Right atrium auricular region (tissue), 2 donors: ENCODE results near the gene RSPO1. TPM values are rescaled to one million over a fixed set of nuclear protein-coding genes. Genes with fewer than 3 reads are reported as not detected.

Source experiments
- DNase-seq: peaks from one replicate; pipeline ENCODE4 v3.0.0-alpha.2; 2019; ENCODE audit warnings: low spot score
- H3K27ac ChIP-seq, 2 donors: fragments of 200-600 bp; sonication (generic); 1 replicate in 1 of 2; 2 replicates in 1 of 2; pipeline ENCODE4 v1.5.1; 2016 to 2019
- H3K27me3 ChIP-seq, 2 donors: fragments of 200-600 bp; sonication (generic); one replicate each; pipeline versions ENCODE4 v1.5.1 to v1.6.0; 2017 to 2019
- H3K36me3 ChIP-seq: fragments of 200-600 bp; sonication (generic); one replicate; pipeline ENCODE4 v1.5.1; 2016
- H3K4me1 ChIP-seq, 2 donors: fragments of 200-600 bp; sonication (generic); one replicate each; pipeline versions ENCODE4 v1.5.1 to v1.6.0; 2017 to 2019
- H3K4me3 ChIP-seq, 2 donors: fragments of 200-600 bp; sonication (generic); 1 replicate in 1 of 2; 2 replicates in 1 of 2; pipeline ENCODE4 v1.5.1; 2017 to 2019; ENCODE audit warnings: mild to moderate bottlenecking in 1 of 2, moderate library complexity in 1 of 2
- H3K9me3 ChIP-seq, 2 donors: fragments of 200-600 bp; sonication (generic); one replicate each; pipeline ENCODE4 v1.5.1; 2019
- CTCF ChIP-seq, 2 donors: fragments of 200-600 bp; sonication (generic); IDR thresholded peaks; one replicate each; pipeline ENCODE4 v1.5.1; 2019; ENCODE audit warnings: antibody characterized with exemption in 2 of 2
- total RNA-seq, 2 donors: library from RNA; depleted of rRNA; stranded (reverse); fragments of >200 nt; gene quantifications; one replicate each; pipeline ENCODE4 v1.1.0, GENCODE V29; 2016

RSPO1 gene
- total RNA-seq, 2 donors from 2014 or later: 6.3 to 9.1 TPM

GRCh38 chr1:37653906-37654305 lies 19.2 kb upstream of the RSPO1 start:
- H3K27ac ChIP-seq: no peak overlapping the region
- H3K4me1 ChIP-seq: no peaks in the 10 kb centered on the region
- H3K27me3 ChIP-seq: no peaks in the 10 kb centered on the region
- no peak overlapping the region for H3K4me3 ChIP-seq
- no peaks in the 10 kb centered on the region for H3K36me3 ChIP-seq
- H3K9me3 ChIP-seq: no peaks in the 10 kb centered on the region
- no peak for TF ChIP-seq CTCF (IDR thresholded peaks at IDR 0.05)
- DNase-seq: no peak

- no peaks in the 10 kb centered on the region for H3K9me3 ChIP-seq
- H3K36me3 ChIP-seq: no peaks in the 10 kb centered on the region
- no peak for DNase-seq
- no peak overlapping the region for H3K4me3 ChIP-seq
- no peaks in the 10 kb centered on the region for H3K4me1 ChIP-seq
- H3K27ac ChIP-seq: no peak overlapping the region
- TF ChIP-seq CTCF (IDR thresholded peaks at IDR 0.05): no peak
- no peaks in the 10 kb centered on the region for H3K27me3 ChIP-seq
Measured at GRCh38 chr1:37652976-37653375, 18.3 kb upstream of the RSPO1 start.

- Histone ChIP-seq H3K27me3 (no peaks in the 10 kb centered on the region), H3K4me1 (no peaks in the 10 kb centered on the region), H3K4me3 (no peak overlapping the region), H3K36me3 (no peaks in the 10 kb centered on the region), H3K9me3 (no peaks in the 10 kb centered on the region), H3K27ac (no peak overlapping the region)
- TF ChIP-seq CTCF (IDR thresholded peaks at IDR 0.05): no peak
- DNase-seq: no peak
Measured at GRCh38 chr1:37651803-37652202, 17.1 kb upstream of the RSPO1 start.

- Histone ChIP-seq H3K9me3 (no peaks in the 10 kb centered on the region), H3K27ac (no peak overlapping the region), H3K36me3 (no peaks in the 10 kb centered on the region), H3K4me3 (no peak overlapping the region), H3K4me1 (no peaks in the 10 kb centered on the region), H3K27me3 (no peaks in the 10 kb centered on the region)
- DNase-seq: no peak
- no peak for TF ChIP-seq CTCF (IDR thresholded peaks at IDR 0.05)
Measured at GRCh38 chr1:37650721-37651120, 16.0 kb upstream of the RSPO1 start.

GRCh38 chr1:37650173-37650572 lies 15.5 kb upstream of the RSPO1 start:
- H3K27me3 ChIP-seq: no peaks in the 10 kb centered on the region
- no peaks in the 10 kb centered on the region for H3K4me1 ChIP-seq
- TF ChIP-seq CTCF (IDR thresholded peaks at IDR 0.05): no peak
- DNase-seq: no peak
- H3K4me3 ChIP-seq: no peak overlapping the region
- H3K27ac ChIP-seq: no peak overlapping the region
- H3K9me3 ChIP-seq: no peaks in the 10 kb centered on the region
- H3K36me3 ChIP-seq: no peaks in the 10 kb centered on the region

- Histone ChIP-seq H3K4me1 (no peaks in the 10 kb centered on the region), H3K27ac (no peak overlapping the region), H3K9me3 (peaks cover 0 to 7% of the 10 kb centered on the region in 2 donors), H3K4me3 (no peak overlapping the region), H3K27me3 (no peaks in the 10 kb centered on the region), H3K36me3 (no peaks in the 10 kb centered on the region)
- DNase-seq: no peak
- no peak for TF ChIP-seq CTCF (IDR thresholded peaks at IDR 0.05)
Measured at GRCh38 chr1:37647281-37647680, 12.6 kb upstream of the RSPO1 start.
